Retinal pigment epithelial cell (primary cell): ENCODE data around the gene RAI14.

Experiments
- DNase-seq: peaks from one replicate; pipeline ENCODE4 v3.0.0-alpha.2; 2010; ENCODE audit warnings: low read depth
- H3K4me3 ChIP-seq: 2 replicates; pipeline ENCODE4 v1.5.1; 2011; ENCODE audit warnings: mild to moderate bottlenecking, low read length, control low read depth, moderate library complexity
- CTCF ChIP-seq: conservative IDR thresholded peaks from 2 replicates; pipeline ENCODE4 v1.5.1; 2011; ENCODE audit warnings: low read depth, low read length, control low read depth, inconsistent platforms

RAI14 gene

DNA sequence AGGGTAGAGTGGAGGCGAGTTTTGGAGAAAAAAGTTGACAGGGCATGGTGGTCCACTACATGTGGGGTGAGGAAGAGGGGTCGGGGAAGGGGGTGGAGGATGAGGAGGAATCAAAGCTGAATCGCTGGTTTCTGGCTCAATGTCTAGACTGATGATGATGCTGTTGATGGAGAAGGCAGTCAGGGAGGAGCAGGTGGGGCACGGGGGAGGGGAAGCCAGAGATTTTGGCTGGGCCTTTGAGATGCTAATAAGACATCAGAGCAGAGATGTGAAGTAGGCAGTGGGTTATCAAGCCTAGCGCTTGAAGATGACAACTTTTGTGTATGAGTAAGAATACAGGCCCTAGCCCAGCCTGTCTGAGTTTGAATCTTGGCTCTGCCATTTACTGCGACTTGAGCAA lies 150.4 kb downstream of the RAI14 start:
- no peak for DNase-seq
- TF ChIP-seq CTCF: no peak
- no peak overlapping the region for H3K4me3 ChIP-seq

DNA sequence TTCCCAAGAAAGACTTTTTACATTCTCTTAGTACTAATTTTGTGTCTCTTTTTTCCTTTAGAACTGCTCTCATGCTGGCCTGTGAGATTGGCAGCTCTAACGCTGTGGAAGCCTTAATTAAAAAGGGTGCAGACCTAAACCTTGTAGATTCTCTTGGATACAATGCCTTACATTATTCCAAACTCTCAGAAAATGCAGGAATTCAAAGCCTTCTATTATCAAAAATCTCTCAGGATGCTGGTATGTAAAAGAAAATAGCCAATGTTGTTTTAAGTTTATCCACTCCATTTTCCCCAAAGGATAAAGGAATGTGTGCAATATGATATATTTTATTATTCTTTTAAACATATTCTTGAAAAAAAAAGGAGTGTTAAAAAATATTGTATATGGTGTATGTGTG lies 155.6 kb downstream of the RAI14 start:
- no peak overlapping the region for H3K4me3 ChIP-seq
- DNase-seq: peak; percentile 40
- TF ChIP-seq CTCF: no peak

- no peak for TF ChIP-seq CTCF
- DNase-seq: no peak
- H3K4me3 ChIP-seq: no peak overlapping the region
These were observed 157.4 kb downstream of the RAI14 start for GRCh38 chr5:34813509-34813908.

DNA sequence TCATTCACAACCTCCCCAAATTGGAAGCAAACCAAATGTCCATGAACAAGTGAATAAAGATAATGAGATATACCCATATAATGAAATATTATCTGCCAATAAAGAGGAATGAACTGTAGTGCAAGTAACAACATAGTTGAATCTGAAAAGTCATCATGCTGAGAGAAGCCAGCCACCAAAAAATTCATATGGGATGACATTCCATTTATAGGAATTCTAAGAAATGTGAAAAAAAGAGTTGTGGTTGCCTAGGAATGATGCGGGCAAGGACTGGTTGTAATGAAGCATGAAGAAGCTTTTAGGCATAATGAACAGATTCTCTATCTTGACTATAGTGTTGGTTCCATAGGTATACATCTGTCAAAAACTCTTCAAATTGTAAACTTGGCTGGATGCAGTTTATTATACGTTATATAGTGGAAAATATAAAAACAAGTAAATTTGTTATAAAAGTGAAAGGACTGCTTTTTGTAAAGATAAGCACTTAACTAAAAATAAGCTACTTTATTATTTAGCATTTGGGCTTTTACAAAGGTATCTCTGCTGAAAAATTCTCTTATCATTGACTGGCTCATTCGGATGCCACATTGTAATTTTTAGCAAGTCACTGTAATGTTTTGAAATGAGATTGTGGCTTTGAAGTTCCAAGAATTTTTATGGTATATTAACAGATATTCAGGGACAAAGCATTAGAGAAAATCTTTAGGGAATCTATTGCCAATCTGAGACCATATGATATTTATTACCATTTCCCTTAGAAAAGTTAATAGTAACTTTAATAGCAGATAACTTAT lies 161.6 kb downstream of the RAI14 start:
- H3K4me3 ChIP-seq: no peak overlapping the region
- no peak for TF ChIP-seq CTCF
- DNase-seq: no peak

DNA sequence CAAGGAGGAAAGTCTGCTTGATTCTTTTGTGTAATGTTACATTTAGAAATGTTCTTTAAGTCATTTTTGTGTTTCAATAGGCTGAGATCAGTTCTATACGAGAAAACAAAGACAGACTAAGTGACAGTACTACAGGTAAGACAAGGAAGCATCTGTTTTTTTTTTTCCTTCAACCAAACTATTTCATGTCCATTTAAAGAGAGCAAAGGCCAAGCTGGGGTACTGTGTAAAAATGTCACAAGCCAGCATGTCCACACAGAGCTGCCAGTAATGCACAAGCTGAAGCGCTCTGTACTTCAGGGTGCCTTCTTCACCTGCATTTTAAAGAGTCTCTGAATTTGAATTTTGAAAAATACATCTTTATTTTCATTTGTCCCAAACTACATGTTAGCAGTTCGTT lies 162.6 kb downstream of the RAI14 start:
- TF ChIP-seq CTCF: no peak
- DNase-seq: no peak
- no peak overlapping the region for H3K4me3 ChIP-seq

DNA sequence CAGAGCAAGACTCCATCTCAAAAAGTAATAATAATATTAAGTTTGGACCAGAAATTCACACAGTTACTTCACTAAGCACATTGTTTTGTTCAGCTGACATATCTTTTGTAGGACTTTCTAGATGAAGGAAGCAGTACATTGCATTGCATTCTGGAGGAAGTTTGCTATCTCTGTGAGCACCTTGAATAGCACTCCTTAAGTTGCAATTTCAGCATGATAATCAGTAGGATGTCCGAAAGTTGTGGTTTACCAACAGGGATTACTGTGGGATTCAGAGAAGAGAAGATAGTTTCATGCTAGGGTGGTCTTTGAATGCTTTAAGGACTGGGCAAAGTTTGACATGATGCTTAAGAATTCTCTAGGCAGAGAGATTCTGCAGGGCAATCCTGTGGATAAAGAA lies 164.5 kb downstream of the RAI14 start:
- no peak for TF ChIP-seq CTCF
- no peak overlapping the region for H3K4me3 ChIP-seq
- DNase-seq: no peak

DNA sequence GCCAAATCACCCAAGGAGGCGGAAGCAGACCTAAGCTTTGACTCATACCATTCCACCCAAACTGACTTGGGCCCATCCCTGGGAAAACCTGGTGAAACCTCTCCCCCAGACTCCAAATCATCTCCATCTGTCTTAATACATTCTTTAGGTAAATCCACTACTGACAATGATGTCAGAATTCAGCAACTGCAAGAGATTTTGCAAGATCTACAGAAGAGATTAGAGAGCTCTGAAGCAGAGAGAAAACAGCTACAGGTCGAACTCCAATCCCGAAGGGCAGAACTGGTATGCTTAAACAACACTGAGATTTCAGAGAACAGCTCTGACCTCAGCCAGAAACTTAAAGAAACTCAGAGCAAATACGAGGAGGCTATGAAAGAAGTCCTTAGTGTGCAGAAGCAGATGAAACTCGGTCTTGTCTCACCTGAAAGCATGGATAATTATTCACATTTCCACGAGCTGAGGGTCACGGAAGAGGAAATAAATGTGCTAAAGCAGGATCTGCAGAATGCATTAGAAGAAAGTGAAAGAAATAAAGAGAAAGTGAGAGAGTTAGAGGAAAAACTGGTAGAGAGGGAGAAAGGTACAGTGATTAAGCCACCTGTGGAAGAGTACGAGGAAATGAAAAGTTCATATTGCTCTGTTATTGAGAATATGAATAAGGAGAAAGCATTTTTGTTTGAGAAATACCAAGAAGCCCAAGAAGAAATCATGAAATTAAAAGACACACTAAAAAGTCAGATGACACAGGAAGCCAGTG lies 167.0 kb downstream of the RAI14 start:
- no peak overlapping the region for H3K4me3 ChIP-seq
- DNase-seq: no peak
- no peak for TF ChIP-seq CTCF
